Measurements from ENCODE around the gene ZNF232.
"Not testable (repeated sequence)": the region's sequence is repeated elsewhere in the genome, so short reads cannot be mapped to it uniquely, and the experiment has no call there.

Gene ZNF232

GRCh38 chr17:5111402-5112204 lies at the start of gene ZNF232:
Gene ZNF232 (minus strand): TSS chr17:5111878. CDS start chr17:5111822, 56 bp downstream.
- H3K27ac Mint-ChIP-seq, result peak within 1 kb of the TSS; percentile 67
- peaks cover 59% of the 10 kb centered on the region for H3K36me3 Mint-ChIP-seq
- ATAC-seq (peak; percentile 94), DNase-seq (ENCODE audit: low spot score in 2 of 2) (peak; percentile 89 to 96)
- no peaks in the 10 kb centered on the region for H3K9me3 Mint-ChIP-seq
- H3K4me1 Mint-ChIP-seq, result peaks cover 31% of the 10 kb centered on the region
- peak within 1 kb of the TSS; percentile 80 for H3K4me3 Mint-ChIP-seq

- not testable (repeated sequence) for DNase-seq (ENCODE audit: low spot score in 2 of 2); H3K4me1 Mint-ChIP-seq; ATAC-seq; H3K4me3 Mint-ChIP-seq; H3K36me3 Mint-ChIP-seq; H3K9me3 Mint-ChIP-seq; H3K27ac Mint-ChIP-seq
These were observed 49.0 kb upstream of the ZNF232 start for GRCh38 chr17:5160702-5161101.

GRCh38 chr17:5146122-5146521 lies 34.4 kb upstream of the ZNF232 start:
- not testable (repeated sequence) for H3K27ac Mint-ChIP-seq, H3K9me3 Mint-ChIP-seq, ATAC-seq

GRCh38 chr17:5142877-5143276 lies 31.2 kb upstream of the ZNF232 start:
- not testable (repeated sequence) for ATAC-seq; H3K27ac Mint-ChIP-seq; H3K36me3 Mint-ChIP-seq; H3K9me3 Mint-ChIP-seq; DNase-seq (ENCODE audit: low spot score in 2 of 2); H3K4me1 Mint-ChIP-seq; H3K4me3 Mint-ChIP-seq

More at GRCh38 chr17:5146122-5146521, 34.4 kb upstream of the ZNF232 start:
- not testable (repeated sequence) for H3K36me3 Mint-ChIP-seq; H3K4me1 Mint-ChIP-seq; DNase-seq (ENCODE audit: low spot score in 2 of 2); H3K4me3 Mint-ChIP-seq

- H3K27ac Mint-ChIP-seq, result no peak overlapping the region
- ATAC-seq (no peak), DNase-seq (ENCODE audit: low spot score in 2 of 2) (no peak)
- H3K4me3 Mint-ChIP-seq, result no peak overlapping the region
- no peaks in the 10 kb centered on the region for H3K9me3 Mint-ChIP-seq
- no peaks in the 10 kb centered on the region for H3K36me3 Mint-ChIP-seq
- H3K4me1 Mint-ChIP-seq, result no peaks in the 10 kb centered on the region
These were observed 27.7 kb upstream of the ZNF232 start for GRCh38 chr17:5139458-5139732.

GRCh38 chr17:5138616-5139457 lies 27.2 kb upstream of the ZNF232 start:
- H3K36me3 Mint-ChIP-seq, result no peaks in the 10 kb centered on the region
- no peak overlapping the region for H3K27ac Mint-ChIP-seq
- H3K4me1 Mint-ChIP-seq, result no peaks in the 10 kb centered on the region
- ATAC-seq (no peak), DNase-seq (ENCODE audit: low spot score in 2 of 2) (peak in 1 of 2 donors; percentile 45)
- no peaks in the 10 kb centered on the region for H3K9me3 Mint-ChIP-seq
- H3K4me3 Mint-ChIP-seq, result no peak overlapping the region

GRCh38 chr17:5138198-5138544 lies 26.5 kb upstream of the ZNF232 start:
- DNase-seq (ENCODE audit: low spot score in 2 of 2), result peak in 1 of 2 donors; percentile 39
- not testable (repeated sequence) for H3K36me3 Mint-ChIP-seq, H3K4me1 Mint-ChIP-seq, ATAC-seq, H3K9me3 Mint-ChIP-seq, H3K4me3 Mint-ChIP-seq, H3K27ac Mint-ChIP-seq

GRCh38 chr17:5137511-5138197 lies 26.0 kb upstream of the ZNF232 start:
- H3K36me3 Mint-ChIP-seq; H3K4me1 Mint-ChIP-seq; H3K9me3 Mint-ChIP-seq; DNase-seq (ENCODE audit: low spot score in 2 of 2); H3K27ac Mint-ChIP-seq; H3K4me3 Mint-ChIP-seq; ATAC-seq: not testable (repeated sequence)

- DNase-seq (ENCODE audit: low spot score in 2 of 2), result peak in 1 of 2 donors; percentile 37
- ATAC-seq, H3K36me3 Mint-ChIP-seq, H3K9me3 Mint-ChIP-seq, H3K4me3 Mint-ChIP-seq, H3K4me1 Mint-ChIP-seq: not testable (repeated sequence)
- peak overlapping the region; percentile 67 for H3K27ac Mint-ChIP-seq
These were observed 25.1 kb upstream of the ZNF232 start for GRCh38 chr17:5136580-5137412.

GRCh38 chr17:5135726-5136579 lies 24.3 kb upstream of the ZNF232 start:
- Mint-ChIP-seq H3K9me3 (no peaks in the 10 kb centered on the region), H3K36me3 (no peaks in the 10 kb centered on the region), H3K4me3 (no peak overlapping the region), H3K4me1 (no peaks in the 10 kb centered on the region), H3K27ac (peak overlapping the region; percentile 67)
- DNase-seq (ENCODE audit: low spot score in 2 of 2), result peak in 1 of 2 donors; percentile 40
- no peak for ATAC-seq

GRCh38 chr17:5135131-5135712 lies 23.5 kb upstream of the ZNF232 start:
- ATAC-seq; H3K4me1 Mint-ChIP-seq; H3K4me3 Mint-ChIP-seq; DNase-seq (ENCODE audit: low spot score in 2 of 2); H3K27ac Mint-ChIP-seq; H3K9me3 Mint-ChIP-seq; H3K36me3 Mint-ChIP-seq: not testable (repeated sequence)

GRCh38 chr17:5134571-5134970 lies 22.9 kb upstream of the ZNF232 start:
- not testable (repeated sequence) for H3K27ac Mint-ChIP-seq; DNase-seq (ENCODE audit: low spot score in 2 of 2); H3K4me1 Mint-ChIP-seq; ATAC-seq; H3K4me3 Mint-ChIP-seq; H3K36me3 Mint-ChIP-seq; H3K9me3 Mint-ChIP-seq

- DNase-seq (ENCODE audit: low spot score in 2 of 2); H3K9me3 Mint-ChIP-seq; ATAC-seq; H3K4me3 Mint-ChIP-seq; H3K27ac Mint-ChIP-seq; H3K4me1 Mint-ChIP-seq; H3K36me3 Mint-ChIP-seq: not testable (repeated sequence)
These were observed 22.3 kb upstream of the ZNF232 start for GRCh38 chr17:5133961-5134360.

GRCh38 chr17:5133311-5133710 lies 21.6 kb upstream of the ZNF232 start:
- no peak for ATAC-seq

More at GRCh38 chr17:5133311-5133710, 21.6 kb upstream of the ZNF232 start:
- Mint-ChIP-seq H3K4me1 (no peaks in the 10 kb centered on the region), H3K27ac (no peak overlapping the region), H3K36me3 (no peaks in the 10 kb centered on the region), H3K4me3 (no peak overlapping the region), H3K9me3 (no peaks in the 10 kb centered on the region)
- no peak for DNase-seq (ENCODE audit: low spot score in 2 of 2)

Measured in stimulated activated effector memory CD8-positive, alpha-beta T cell treated with anti-CD3 and anti-CD28 coated beads, Interleukin-12 subunit alpha, Interleukin-12 subunit beta, amount 100 ng/mL, for 72 hours (primary cell).